ENCODE measurements around the gene PLD3.

DNA sequence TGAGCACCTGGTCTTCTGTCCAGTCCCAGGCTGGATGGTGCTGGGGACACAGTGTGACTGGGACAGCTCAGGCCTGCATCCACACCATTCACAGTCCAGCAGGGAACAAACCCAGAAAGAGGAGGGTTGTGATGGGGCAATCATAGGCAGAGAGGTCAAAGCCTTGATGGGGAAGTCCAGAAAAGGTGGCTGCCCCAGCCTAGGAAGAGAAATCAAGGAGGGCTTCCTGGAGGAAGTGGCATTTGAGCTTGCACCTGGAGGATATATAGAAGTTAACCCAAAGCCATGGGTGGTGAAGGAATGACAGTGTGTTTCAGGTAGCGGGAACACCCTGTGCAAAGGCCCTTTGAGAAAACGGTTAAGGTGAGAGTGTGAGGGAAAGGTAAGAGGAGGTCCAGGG, 67.3 kb downstream of the PLD3 start:
- TF ChIP-seq, protein P1, sequence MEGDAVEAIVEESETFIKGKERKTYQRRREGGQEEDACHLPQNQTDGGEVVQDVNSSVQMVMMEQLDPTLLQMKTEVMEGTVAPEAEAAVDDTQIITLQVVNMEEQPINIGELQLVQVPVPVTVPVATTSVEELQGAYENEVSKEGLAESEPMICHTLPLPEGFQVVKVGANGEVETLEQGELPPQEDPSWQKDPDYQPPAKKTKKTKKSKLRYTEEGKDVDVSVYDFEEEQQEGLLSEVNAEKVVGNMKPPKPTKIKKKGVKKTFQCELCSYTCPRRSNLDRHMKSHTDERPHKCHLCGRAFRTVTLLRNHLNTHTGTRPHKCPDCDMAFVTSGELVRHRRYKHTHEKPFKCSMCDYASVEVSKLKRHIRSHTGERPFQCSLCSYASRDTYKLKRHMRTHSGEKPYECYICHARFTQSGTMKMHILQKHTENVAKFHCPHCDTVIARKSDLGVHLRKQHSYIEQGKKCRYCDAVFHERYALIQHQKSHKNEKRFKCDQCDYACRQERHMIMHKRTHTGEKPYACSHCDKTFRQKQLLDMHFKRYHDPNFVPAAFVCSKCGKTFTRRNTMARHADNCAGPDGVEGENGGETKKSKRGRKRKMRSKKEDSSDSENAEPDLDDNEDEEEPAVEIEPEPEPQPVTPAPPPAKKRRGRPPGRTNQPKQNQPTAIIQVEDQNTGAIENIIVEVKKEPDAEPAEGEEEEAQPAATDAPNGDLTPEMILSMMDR (IDR thresholded peaks at IDR 0.05; ENCODE audit: low read depth, low read length): no peak
- TF ChIP-seq POLR2A (IDR thresholded peaks at IDR 0.05; ENCODE audit: extremely low read depth, insufficient read length) (no peak), MAX (IDR thresholded peaks at IDR 0.05; ENCODE audit: low read depth, low read length) (no peak)
